ENCODE measurements around the gene KLHDC7B.

Gene KLHDC7B

GRCh38 chr22:50545522-50546325 is at the start of gene KLHDC7B:
KLHDC7B (plus strand) TSS chr22:50545899; CDS start chr22:50546244, 345 bp downstream.
- TF ChIP-seq CTCF (IDR thresholded peaks at IDR 0.05; ENCODE audit: low read depth, low read length, missing control alignments) = peak; percentile 31
- no peak within 1 kb of the TSS for H3K4me3 ChIP-seq (ENCODE audit: low read depth, low read length)
- no peak for DNase-seq (ENCODE audit: low read depth)

- no peak for DNase-seq (ENCODE audit: low read depth)
- no peak for TF ChIP-seq CTCF (IDR thresholded peaks at IDR 0.05; ENCODE audit: low read depth, low read length, missing control alignments)
Measured at GRCh38 chr22:50497093-50497492, 48.6 kb upstream of the KLHDC7B start.

GRCh38 chr22:50498322-50498890 is 47.3 kb upstream of the KLHDC7B start:
- TF ChIP-seq CTCF (IDR thresholded peaks at IDR 0.05; ENCODE audit: low read depth, low read length, missing control alignments) = peak; percentile 72
- DNase-seq (ENCODE audit: low read depth) = no peak
- H3K4me3 ChIP-seq (ENCODE audit: low read depth, low read length) = no peak overlapping the region

More at GRCh38 chr22:50497093-50497492, 48.6 kb upstream of the KLHDC7B start:
- no peak overlapping the region for H3K4me3 ChIP-seq (ENCODE audit: low read depth, low read length)

- H3K4me3 ChIP-seq (ENCODE audit: low read depth, low read length) = no peak overlapping the region
- TF ChIP-seq CTCF (IDR thresholded peaks at IDR 0.05; ENCODE audit: low read depth, low read length, missing control alignments) = no peak
- DNase-seq (ENCODE audit: low read depth) = no peak
Measured at GRCh38 chr22:50500452-50500851, 45.2 kb upstream of the KLHDC7B start.

GRCh38 chr22:50502096-50502495 is 43.6 kb upstream of the KLHDC7B start:
- H3K4me3 ChIP-seq (ENCODE audit: low read depth, low read length) = no peak overlapping the region
- TF ChIP-seq CTCF (IDR thresholded peaks at IDR 0.05; ENCODE audit: low read depth, low read length, missing control alignments) = no peak
- DNase-seq (ENCODE audit: low read depth) = no peak

- no peak for TF ChIP-seq CTCF (IDR thresholded peaks at IDR 0.05; ENCODE audit: low read depth, low read length, missing control alignments)
- H3K4me3 ChIP-seq (ENCODE audit: low read depth, low read length) = no peak overlapping the region
- DNase-seq (ENCODE audit: low read depth) = no peak
Measured at GRCh38 chr22:50502628-50503474, 42.8 kb upstream of the KLHDC7B start.
